ENCODE results near the gene XPC. TPM values are rescaled to one million over a fixed set of nuclear protein-coding genes. Genes with fewer than 3 reads are reported as not detected.

XPC gene
- total and polyA plus RNA-seq, 2 of the 8 experiments (the other 6 are each of a cell fraction or from before 2014, with no cell fraction given), result 8.8 to 27.3 TPM

DNA sequence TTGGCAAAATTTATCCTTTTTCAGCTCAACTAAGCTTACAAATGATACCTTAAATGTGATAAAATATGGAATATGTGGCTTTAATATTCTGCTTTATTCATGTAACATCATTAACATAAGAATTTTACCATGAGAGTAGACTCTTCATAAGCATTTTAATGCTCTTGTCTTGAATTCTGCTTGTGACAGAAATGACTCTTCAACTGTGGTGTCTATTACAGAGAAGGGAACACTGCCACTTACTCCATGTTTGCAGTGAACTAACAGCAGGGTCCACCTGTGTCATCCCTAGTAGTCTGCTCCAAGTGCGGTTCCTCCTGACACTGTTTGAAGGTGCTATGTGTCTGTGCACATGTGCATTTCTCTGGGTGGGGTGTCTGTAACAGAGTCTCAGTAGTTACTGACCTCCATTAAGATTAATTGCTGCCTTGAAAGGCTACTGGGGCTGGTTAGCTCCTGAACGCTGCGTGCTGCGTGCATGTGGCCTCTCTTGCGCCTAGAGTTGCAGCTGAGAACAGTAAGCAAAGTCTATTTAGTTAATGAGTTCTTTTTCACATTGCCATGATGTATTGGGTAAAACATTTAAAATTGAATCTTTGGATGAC lies 8.6 kb upstream of the XPC start:
- no peak overlapping the region for H4K5ac ChIP-seq (ENCODE audit: insufficient read length, low read depth, low read length)
- no peak overlapping the region for H3K56ac ChIP-seq (replicated peaks; ENCODE audit: insufficient read length, low read depth, low read length)
- peaks cover 0 to 2% of the 10 kb centered on the region in 2 experiments for H4K20me1 ChIP-seq (replicated peaks in 1 of 2; ENCODE audit: control insufficient read depth in 1 of 2, insufficient read depth in 2 of 2, low read length in 2 of 2)
- TF ChIP-seq RBBP5 (IDR thresholded peaks at IDR 0.05; ENCODE audit: borderline replicate concordance, low read depth, low read length) (no peak), TAF1 (IDR thresholded peaks at IDR 0.05; ENCODE audit: low read depth, low read length) (no peak), BACH1 (IDR thresholded peaks at IDR 0.05; ENCODE audit: low read length) (no peak), CHD1 (IDR thresholded peaks at IDR 0.05; ENCODE audit: low read depth, low read length) (no peak), CEBPB (IDR thresholded peaks at IDR 0.05; ENCODE audit: low read depth, low read length) (no peak), ZNF274 (IDR thresholded peaks at IDR 0.05; ENCODE audit: borderline replicate concordance, extremely low read depth, low read length) (no peak), RFX5 (IDR thresholded peaks at IDR 0.05; ENCODE audit: borderline replicate concordance, low read depth, low read length) (no peak), SP1 (IDR thresholded peaks at IDR 0.05; ENCODE audit: low read depth, low read length) (no peak), CBX5 (IDR thresholded peaks at IDR 0.05; ENCODE audit: low read depth, low read length) (no peak), RAD21 (IDR thresholded peaks at IDR 0.05 in 1 of 2, conservative IDR thresholded peaks at IDR 0.05 in 1 of 2; ENCODE audit: low read depth in 2 of 2, low read length in 2 of 2) (no peak)
- H3K36me3 ChIP-seq (ENCODE audit: control insufficient read depth in 2 of 4, insufficient read depth in 4 of 4, low read length in 3 of 4), result peaks cover 4 to 43% (median 20%) of the 10 kb centered on the region in 4 experiments; a peak in 7 of 8 replicates
- no peaks in the 10 kb centered on the region for H3K4me1 ChIP-seq (replicated peaks in 1 of 4; ENCODE audit: control insufficient read depth in 3 of 4, insufficient read depth in 4 of 4, low read length in 3 of 4)
- H2BK5ac ChIP-seq (ENCODE audit: low read depth, low read length), result no peak overlapping the region
- DNase-seq (ENCODE audit: low read depth in 1 of 2, low spot score in 2 of 2) (no peak), FAIRE-seq (no peak)
- no peak overlapping the region for H3K4ac ChIP-seq (replicated peaks; ENCODE audit: insufficient read length, low read depth, low read length)
- H4K91ac ChIP-seq (replicated peaks; ENCODE audit: insufficient read length, low read length), result no peak overlapping the region
- 0 out of 2 replicates have a peak, but pooled peaks cover 3% of the 10 kb centered on the region for H3K79me1 ChIP-seq (ENCODE audit: low read depth, low read length)
- peaks cover 0 to 33% of the 10 kb centered on the region in 2 experiments; a peak in 3 of 4 replicates for H3K79me2 ChIP-seq (ENCODE audit: control insufficient read depth in 1 of 2, insufficient read depth in 2 of 2, low read length in 2 of 2)
- POLR2A ChIA-PET (ENCODE audit: partially characterized antibody), result interaction anchor here (3.2 kb wide), 1 partner anchor 10 kb away, joined by 10 read pairs; no protein-coding TSS in a partner anchor
- no peak overlapping the region for H2BK120ac ChIP-seq (replicated peaks; ENCODE audit: low read depth, low read length)
- 89% methylated on average over 5 of the region's 5 CpGs; no CpG with 5 or more reads in 1 of the 2 experiments for WGBS, 2 experiments (ENCODE audit: extremely low coverage in 1 of 2, insufficient coverage in 1 of 2, insufficient read length in 1 of 2, insufficient replicate concordance in 2 of 2, low coverage in 1 of 2, low lambda C conversion rate in 2 of 2, missing lambda C conversion rate in 1 of 2)
- H2BK12ac ChIP-seq (ENCODE audit: low read depth, low read length), result no peak overlapping the region
- H3K9me3 ChIP-seq (ENCODE audit: insufficient read depth in 2 of 2, low read depth in 1 of 2, low read length in 1 of 2), result no peaks in the 10 kb centered on the region
- H2BK20ac ChIP-seq (ENCODE audit: low read length), result no peak overlapping the region
- no peak overlapping the region for H2BK15ac ChIP-seq (ENCODE audit: low read length)
- no peak overlapping the region for H3K27ac ChIP-seq (ENCODE audit: low read depth, low read length)
- H3K14ac ChIP-seq (ENCODE audit: insufficient read length), result no peak overlapping the region
- H3K23me2 ChIP-seq (ENCODE audit: low read depth, low read length), result no peaks in the 10 kb centered on the region
- no peak overlapping the region for H3K18ac ChIP-seq (ENCODE audit: extremely low read depth, low read length)
- H3K27me3 ChIP-seq (replicated peaks in 1 of 4; ENCODE audit: control insufficient read depth in 3 of 4, extremely low read depth in 1 of 4, insufficient read depth in 3 of 4, low read length in 3 of 4), result peaks cover 0 to 1% (median 0%) of the 10 kb centered on the region in 4 experiments; a peak in 1 of 7 replicates
- no peak overlapping the region for H2AFZ ChIP-seq (ENCODE audit: low read length)
- CTCF ChIA-PET (ENCODE audit: partially characterized antibody), result interaction anchor here (1.5 kb wide), 1 partner anchor 16 kb away, joined by 3 read pairs; no protein-coding TSS in a partner anchor
- no peak overlapping the region for H3K23ac ChIP-seq (ENCODE audit: insufficient read length)
- no peak overlapping the region for H3K9ac ChIP-seq (replicated peaks in 1 of 4; ENCODE audit: extremely low read depth in 1 of 4, low read depth in 3 of 4, low read length in 3 of 4)
- no peak overlapping the region for H2AK5ac ChIP-seq (ENCODE audit: low read depth, low read length)
- H3K4me2 ChIP-seq (ENCODE audit: insufficient read depth in 1 of 2, low read depth in 2 of 2, low read length in 2 of 2), result no peak overlapping the region
- H3K4me3 ChIP-seq (ENCODE audit: extremely low read depth in 1 of 4, insufficient read depth in 2 of 4, low read depth in 3 of 4, low read length in 4 of 4), result no peak overlapping the region
- no peak overlapping the region for H4K8ac ChIP-seq (ENCODE audit: extremely low read depth, insufficient read depth, low read length)

Data from H1 (cell line).